ENCODE data around the gene LUC7L3.

The LUC7L3 gene

DNA sequence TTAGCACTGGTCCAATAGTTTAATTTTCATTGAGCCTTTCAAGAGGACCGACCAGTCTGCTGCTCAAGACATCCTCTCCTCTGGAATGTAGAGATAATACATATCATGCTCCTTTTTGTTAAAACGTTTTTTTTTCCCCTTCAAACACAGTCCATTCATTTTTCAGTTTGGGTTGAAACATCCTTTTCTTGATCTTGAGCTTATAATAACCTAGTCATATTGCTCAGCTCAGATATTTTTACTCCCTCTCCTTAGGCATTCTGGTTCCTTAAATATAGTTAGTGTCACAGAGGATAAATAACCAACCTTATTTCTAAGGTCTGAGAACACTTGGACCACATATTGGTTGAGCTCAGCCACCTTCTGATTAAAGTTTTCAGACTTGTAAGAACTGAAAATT, 35.1 kb downstream of the LUC7L3 start:
- no peak for DNase-seq (ENCODE audit: low spot score)

DNA sequence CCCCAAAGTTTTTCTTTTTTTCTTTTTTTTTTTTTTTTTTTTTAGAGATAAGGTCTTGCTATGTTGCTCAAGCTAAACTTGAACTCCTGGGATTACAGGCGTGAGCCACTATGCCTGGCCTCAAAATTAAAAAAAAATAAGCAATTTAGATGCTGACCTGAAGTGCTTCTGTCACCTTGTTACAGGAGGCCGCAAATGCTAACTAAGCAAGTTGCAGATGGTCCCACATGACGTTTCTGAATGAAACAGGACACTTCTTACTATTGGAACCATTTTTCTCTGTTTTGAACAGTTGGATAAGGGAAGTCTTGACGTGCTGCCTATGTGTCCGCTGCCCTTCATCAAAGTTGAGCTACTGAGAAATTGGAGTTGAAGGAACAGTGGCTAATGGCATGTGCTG, 39.1 kb downstream of the LUC7L3 start:
- DNase-seq (ENCODE audit: low spot score), result no peak

DNA sequence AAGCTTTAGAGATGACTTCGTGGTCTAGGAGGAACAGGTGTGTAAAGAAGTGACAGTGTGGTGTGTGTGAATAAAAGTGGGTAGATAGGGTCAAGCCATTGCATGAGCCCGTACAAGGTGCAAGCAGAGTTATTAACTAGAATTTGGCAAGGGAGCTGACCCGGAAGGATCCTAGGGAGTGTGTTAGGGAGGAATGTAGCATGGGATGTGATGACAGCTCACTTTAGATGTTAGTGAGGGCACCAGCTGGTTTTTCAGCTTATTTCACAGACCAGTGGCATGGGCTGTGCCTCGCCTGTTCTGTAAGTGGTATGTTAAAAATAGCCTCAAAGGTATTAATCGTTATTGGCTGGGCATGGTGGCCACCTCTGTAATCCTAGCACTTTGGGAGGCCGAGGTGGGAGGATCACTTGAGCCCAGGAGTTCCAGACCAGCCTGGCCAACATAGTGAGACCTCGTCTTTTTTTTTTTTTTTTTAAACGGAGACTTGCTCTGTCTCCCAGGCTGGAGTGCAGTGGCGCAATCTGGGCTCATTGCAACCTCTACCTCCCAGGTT, 39.7 kb downstream of the LUC7L3 start:
- no peak for DNase-seq (ENCODE audit: low spot score)

DNA sequence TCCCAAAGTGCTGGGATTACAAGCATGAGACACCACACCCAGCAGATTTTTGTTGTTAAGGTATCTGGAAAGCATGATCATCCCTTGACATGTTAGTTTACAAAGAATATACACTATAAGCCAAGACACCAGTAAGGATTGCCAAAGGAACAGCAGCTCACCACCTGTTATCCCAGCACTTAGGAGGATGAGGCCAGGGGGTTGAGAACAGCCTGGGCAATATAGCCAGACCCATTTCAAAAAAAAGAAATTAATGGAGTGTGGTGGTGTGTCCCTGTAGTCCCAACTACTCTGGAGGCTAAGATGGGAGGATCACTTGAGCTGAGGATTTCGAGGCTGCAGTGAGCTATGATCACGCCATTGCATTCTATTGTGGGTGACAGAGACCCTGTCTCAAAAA, 42.8 kb downstream of the LUC7L3 start:
- no peak for DNase-seq (ENCODE audit: low spot score)

DNA sequence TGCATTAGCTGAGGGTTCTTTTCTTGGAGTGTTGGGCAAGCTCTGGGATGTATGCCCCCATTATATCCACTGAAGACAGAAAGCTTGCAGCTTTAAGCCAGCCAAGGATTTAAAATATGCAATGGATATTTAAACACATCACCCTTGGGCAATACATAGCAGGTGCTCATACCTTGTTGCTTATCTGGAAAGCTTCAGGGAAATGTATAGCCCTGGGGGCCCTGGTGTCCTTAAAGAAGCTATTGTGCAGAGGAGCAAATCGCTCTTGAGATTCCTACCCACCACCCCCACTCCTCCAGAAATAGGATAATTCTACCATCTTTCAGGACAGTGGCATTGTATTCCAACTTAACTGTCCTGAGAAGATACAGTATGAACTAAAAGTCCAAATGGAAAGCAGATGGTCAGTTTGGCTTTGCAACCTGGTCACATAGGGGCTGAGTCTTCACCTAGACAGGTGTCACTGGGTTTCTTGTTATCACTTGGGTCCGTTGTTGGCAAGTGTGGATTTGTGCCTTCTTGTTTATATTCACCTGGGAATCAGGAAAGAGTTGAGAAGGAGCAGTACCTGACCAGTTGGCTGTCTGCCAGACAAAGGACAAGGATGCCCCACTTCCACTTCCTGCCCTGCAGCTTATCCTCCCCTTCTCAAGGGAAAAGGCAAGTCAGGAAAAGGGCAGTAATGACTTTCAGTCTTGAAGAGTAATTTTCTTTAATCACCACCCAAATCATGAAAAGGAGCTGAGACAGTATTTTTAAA, 44.5 kb downstream of the LUC7L3 start:
- DNase-seq (ENCODE audit: low spot score), result no peak

DNA sequence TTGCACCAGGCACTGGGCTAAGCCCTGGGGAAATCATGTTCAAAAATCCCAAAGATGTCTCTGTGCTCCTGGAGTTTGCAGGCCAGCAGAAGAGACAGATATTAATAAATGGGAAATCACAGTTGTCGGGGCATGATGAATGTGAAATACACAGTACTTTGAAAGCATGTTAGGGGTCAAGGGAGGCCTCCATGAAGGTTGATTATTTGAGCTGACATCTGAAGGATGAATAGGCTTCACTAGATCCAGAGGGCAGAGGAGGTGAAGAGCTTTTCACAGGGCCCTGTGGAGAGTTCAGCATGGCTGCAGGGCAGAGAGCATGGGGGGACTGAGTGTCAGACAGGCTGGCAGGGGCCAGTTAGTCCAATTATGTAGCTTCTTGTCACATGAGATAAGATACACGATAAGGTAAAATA, 45.3 kb downstream of the LUC7L3 start:
- DNase-seq (ENCODE audit: low spot score), result no peak

DNA sequence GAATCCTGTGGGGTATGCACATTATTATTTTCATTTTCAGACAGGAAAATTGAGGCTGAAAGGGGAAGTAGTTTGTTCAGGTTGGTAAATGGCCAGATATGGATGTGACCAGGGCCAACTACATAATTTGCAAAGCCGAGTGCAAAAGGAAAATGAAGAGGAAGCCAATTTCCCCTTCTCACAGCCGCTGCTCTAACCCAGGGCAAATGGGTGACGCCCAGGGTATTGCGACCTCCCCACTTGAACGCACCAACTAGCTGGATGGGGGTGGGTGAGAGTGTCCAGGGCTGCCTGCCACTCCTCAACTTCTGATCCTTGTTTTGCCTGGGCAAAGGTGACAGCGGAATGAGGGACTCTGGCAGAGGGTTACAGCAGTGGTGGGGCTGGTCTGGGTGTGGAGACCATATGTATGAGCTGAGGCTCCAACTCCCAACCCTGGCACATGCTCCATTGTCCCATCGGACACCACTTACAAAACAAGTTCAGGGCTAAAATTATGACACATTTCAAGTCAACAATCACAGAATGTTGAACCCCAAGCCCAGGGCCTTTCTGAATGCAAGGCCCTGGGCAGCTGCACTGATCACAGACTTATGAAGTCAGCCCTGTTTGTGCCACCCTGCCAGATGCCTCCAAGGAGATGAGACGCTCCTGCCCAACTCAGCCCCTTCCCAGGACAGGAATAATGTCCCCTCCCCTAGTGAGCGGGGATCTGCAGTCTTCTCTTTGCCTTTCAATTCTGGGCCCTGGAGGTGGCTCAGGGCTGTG, 46.2 kb downstream of the LUC7L3 start:
- no peak for DNase-seq (ENCODE audit: low spot score)

DNA sequence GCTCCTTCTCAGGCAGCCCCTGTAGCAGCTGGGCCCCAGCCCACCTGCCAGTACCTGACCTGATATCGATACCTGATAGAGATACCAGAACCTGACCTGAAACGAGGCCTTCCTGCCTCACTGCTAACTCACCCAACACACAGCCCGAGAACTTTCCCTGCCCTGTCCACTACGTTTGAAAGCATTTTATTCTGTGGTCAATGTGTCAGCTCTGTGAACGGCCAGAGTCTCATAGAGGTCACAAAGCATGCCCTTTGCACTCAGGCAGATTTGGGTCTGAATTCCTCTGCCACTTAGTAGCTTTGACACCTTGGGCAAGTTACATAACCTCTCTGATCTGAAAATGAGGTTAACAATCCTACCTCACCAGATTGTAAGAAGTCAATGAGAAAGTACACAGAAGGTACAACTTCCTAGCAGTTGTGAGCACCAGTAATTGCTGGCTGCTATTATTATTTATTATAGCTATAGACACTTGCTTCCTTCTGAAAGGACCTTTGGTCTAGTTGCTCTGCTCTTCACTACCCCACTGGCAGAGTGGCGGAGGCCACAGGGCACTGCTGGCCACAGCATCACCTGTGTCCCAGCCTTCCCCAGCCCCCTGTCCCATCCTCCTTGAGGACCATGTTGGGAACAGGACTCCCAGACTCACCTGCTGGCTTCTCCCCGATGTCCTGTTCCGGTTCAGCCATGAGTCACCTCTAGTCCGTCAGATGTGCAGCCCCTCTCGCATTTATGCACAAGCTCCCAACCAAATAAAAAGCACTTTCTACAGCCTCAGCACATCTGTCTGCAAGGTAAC, 47.0 kb downstream of the LUC7L3 start:
- no peak for DNase-seq (ENCODE audit: low spot score)

DNA sequence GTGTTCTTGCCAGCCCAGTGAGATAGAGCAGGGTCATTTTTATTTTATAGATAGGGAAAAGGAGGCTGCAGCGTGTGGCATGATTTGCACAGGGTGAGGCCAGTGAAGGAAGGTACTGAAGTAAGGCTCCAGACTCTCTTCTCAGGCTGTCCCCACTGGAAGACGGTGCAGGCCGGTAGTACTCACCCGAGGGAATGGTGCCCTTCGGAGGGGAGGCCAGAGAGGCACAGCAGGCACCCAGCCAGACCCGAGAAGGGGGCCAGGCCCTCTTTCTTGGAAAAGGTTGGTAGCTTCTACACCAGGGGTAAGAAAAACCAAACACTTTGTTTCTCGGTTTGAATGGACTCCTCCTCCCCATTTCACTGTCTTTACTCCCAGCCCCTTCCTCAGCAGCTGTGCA, 47.6 kb downstream of the LUC7L3 start:
- no peak for DNase-seq (ENCODE audit: low spot score)

DNA sequence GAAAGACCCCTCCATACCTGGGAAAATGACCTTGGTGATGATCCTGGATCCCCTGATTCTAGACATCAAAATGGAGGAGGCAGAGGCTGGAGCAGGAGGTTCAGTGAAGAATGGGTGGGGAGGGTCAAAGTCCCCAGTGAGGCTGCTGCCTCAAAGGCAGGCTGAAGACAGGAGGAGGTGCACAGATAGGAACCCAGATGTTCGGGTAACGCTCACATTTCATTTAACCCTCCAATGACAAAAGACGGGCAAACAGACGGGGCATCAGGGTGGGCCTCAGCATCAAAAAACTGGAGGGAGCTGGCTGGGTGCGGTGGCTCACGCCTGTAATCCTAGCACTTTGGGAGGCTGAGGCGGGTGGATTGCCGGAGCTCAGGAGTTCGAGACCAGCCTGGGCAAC, 48.0 kb downstream of the LUC7L3 start, which contains the start of gene ANKRD40CL:
ANKRD40CL (minus strand) TSS at position 73 of the 400 bp plus-strand sequence. CDS start 605 bp downstream, outside the sequence.
- DNase-seq (ENCODE audit: low spot score), result no peak

DNA sequence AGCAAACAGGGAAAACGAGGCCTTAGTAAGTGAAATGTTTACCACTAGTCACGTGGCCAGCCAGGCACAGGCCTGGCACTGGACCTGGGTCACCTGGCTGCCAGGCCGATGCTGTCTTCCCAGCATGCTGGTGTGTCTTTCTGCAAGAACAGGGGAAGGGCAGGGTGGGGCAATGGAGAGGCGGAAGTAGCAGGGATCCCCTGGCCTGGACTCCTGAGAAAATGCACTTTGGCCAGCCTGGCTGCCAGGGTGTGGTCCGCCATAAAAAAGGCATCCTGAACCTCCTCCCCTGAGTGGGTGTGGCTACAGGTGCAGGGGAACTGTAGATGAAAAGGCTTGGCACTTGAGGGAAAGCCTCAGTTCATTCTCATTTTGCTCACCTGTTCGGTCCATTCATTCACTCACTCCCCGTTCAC, 49.0 kb downstream of the LUC7L3 start:
- no peak for DNase-seq (ENCODE audit: low spot score)

DNA sequence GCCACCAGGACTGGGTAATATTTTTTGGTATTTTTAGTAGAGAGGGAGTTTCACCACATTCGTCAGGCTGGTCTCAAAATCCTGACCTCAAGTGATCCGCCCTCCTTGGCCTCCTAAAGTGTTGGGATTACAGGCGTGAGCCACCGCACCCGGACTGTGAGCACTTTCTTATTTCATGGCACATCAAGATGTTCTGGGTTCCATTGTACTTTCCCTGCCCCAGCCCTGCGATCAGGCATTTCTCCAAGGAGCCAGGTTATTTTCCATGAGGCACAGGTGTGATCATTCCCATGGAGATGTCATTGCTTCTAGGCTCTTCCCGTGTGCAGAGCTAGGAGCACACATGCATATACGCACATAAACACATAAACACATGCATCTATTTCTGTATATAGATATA, 50.5 kb downstream of the LUC7L3 start:
- DNase-seq (ENCODE audit: low spot score), result no peak

DNA sequence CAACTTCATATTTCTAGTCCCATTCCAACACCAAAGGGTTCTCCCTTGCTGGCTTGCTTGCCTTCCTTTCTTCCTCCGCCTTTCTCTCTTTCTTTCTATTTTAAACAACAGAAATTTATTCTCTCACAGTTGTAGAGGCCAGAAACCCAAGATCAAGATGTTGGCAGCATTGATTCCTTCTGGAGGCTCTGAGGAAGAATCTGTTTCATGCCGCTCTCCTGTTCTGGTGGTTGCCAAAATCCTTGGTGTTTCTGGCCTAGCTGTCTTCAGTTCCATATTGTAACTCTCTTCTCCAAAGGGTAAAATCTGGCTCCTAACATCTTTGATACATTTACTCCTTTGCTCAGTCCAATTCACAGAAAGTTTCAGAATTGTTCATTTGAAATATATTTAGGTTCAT, 50.9 kb downstream of the LUC7L3 start:
- no peak for DNase-seq (ENCODE audit: low spot score)

DNA sequence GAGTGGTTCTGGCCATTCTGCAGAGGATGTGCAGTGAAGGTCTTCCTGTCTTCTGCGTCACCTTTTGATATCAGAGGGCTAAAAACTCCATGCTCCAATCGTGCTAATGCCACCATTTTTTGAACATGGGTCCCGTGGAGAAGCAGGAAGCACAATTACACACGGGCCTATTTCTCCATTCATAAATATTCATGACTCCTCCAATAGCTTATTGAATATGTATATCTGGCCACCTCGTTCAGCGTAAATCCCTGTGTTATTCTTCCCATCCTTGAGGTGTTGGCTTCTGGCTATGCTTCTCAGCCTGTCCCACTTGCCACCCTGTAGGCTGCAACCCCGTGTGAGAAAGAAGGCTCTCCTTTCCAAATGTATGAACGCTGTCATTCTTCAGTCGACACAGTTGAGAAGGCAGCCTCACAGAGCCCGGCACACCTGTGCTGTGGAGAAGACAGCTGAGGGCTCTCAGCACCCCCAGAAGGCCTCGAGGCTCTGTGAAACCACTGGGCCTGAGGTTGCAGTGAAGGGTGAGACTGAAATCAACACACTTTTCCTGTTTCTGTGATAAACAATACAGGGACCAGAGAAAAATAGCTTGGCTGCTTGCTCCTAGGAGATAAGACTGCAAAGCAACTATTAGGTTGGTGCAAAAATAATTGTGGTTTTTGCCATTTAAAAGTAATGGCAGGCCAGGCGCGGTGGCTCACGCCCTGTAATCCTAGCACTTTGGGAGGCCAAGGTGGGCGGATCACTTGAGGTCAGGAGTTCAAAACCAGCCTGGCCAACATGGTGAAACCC, 52.8 kb downstream of the LUC7L3 start:
- DNase-seq (ENCODE audit: low spot score), result no peak

DNA sequence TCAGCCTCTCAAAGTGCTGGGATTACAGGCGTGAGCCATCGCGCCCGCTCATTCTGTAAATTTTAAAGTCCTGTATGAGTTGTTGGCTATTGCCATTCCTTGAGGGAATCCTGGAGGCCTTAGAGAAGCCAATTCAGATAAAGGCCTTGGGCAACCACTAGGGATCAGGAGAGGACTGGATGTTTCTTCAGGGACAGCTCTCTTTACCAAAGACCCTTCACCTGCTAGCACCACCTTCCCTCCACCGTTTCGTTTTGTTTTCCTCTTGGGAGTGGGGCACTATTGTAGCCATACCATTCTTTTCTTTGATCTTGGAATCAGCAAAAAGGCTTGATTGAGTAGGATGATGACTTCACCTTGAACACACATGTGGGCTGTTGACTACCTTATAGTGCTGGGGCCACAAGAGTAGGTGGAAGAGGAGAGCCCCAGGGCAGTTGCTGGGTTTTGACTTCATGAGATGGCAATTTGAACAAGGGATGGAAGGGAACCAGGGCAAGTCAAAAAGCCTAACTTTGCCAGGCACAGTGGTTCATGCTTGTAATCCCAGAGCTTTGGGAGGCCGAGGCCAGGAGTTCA, 54.9 kb downstream of the LUC7L3 start:
- no peak for DNase-seq (ENCODE audit: low spot score)

DNA sequence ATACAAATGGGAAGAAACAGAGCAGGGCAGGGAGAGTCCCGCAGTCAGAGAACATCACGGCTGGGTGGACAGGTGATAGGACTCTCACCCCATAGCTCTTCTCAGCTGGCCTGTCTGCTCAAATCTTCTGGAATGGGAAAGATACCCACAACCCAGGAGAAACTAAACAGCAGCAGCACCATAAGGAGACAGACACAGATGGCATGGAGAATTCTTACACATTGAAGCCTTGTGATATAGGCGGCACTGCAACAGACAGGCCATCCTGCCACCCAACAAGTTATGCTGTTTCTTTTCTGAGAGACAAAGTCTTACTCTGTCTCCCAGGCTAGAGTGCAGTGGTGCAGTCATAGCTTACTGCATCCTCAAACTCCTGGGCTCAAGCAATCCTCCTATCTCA, 56.5 kb downstream of the LUC7L3 start:
- DNase-seq (ENCODE audit: low spot score), result no peak

DNA sequence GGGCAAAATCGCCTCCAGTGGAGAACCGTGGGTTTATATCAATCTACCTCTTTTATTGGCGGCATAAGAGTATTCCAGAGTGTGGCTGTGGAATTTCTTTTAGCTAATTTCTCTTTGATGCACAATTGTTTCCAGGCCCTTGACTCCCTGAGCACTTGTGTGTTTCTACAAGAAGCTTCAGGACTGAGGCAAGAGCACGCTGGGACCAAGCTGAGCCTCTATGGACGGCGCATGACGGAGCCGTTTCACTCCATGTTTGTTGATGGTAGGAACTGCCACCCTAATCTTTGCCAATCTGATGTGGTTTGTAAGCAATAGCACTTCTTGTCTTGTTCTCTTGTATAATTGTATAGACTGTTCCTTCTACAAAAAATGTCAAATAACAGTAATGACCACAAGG, 59.1 kb downstream of the LUC7L3 start:
- DNase-seq (ENCODE audit: low spot score), result no peak

DNA sequence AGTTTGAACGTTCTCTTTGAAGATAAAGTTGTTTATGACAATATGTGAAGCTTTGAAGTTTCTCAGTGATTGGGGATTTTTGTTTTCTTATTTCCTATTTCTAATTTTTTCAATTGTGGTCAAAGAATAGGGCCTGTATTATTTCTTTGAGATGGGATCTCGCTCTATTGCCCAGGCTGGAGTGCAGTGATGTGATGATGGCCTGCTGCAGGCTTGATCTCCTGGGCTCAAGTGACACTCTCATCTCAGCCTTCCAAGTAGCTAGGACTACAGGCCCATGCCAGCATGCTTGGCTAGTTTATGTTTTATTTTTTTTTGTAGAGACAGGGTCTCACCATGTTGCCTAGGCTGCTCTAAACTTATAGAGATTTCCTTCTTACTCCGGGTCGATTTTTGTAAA, 59.6 kb downstream of the LUC7L3 start:
- DNase-seq (ENCODE audit: low spot score), result no peak

DNA sequence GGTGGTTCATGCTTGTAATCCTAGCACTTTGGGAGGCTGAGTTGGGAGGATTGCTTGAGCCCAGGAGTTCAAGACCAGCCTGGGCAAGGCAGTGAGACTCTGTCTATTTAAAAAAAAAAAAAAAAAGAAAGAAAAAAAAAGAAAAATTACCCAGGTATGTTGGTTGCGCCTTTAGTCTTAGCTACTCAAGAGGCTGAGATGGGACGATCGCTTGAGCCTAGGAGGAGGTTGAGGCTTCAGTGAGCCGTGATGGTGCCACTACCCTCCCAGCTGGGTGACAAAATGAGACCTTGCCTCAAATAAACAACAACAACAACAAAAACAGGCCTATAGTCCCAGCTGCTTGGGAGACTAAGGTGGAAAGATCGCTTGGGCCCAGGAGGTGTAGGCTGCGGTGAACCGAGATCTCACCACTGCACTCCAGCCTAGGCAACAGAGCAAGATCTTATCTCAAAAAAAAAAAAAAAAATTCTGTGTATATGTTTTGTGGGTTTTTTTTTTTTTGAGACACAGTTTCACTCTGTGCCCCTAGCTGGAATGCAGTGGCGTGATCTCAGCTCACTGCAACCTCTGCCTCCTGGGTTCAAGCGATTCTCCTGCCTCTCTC, 60.4 kb downstream of the LUC7L3 start:
- no peak for DNase-seq (ENCODE audit: low spot score)

DNA sequence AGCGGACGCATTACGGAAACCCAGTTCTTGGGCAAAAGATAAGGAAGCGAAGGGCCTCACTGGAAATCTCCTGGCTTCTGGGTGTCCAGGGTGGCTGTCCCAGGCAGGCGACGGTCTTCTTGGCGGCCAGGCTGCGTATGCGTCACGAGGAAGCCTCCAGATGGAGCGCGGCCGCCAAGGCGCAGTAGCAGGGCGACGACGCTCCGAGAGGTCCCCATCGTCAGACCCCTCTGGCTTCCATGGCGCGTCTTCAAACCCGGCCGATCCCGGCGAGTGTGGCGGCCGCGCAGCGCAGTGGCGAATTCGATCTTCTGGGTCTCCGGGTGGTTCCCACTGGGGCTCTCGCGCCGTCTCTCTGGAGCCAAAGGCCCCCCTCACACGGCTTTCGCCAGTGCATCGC, 61.8 kb downstream of the LUC7L3 start:
- DNase-seq (ENCODE audit: low spot score), result no peak

DNA sequence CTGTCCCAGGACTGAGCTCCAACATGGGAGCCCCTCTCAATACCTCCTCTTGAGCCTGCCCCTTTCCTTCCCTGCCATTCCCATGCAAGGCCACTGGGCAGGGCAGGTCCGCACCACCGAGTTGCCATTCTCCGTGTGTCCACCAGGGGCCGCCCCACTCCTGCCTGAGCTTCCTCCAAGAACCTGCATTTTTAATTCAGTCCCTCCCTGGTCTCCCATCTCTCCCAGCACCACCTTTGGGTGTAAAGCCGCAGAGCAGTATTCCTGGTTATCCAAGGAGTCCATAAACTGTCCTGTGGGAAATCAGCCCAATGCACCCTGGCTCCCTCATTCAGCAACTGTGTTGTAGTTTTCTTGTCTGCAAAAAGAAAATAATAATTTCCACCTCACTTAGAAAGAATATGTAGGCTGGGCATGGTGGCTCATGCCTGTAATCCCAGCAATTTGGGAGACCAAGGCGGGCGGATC, 63.8 kb downstream of the LUC7L3 start:
- DNase-seq (ENCODE audit: low spot score), result peak; percentile 95
